NCI-H82 (cell line): ENCODE results near the gene MAP4.
"Not testable (repeated sequence)": the region's sequence is repeated elsewhere in the genome, so short reads cannot be mapped to it uniquely, and the experiment has no call there.

ENCODE experiments used
- DNase-seq: peaks from one replicate; lab custom pipeline; 2025; lab: John Stamatoyannopoulos, UW

MAP4 gene

DNA sequence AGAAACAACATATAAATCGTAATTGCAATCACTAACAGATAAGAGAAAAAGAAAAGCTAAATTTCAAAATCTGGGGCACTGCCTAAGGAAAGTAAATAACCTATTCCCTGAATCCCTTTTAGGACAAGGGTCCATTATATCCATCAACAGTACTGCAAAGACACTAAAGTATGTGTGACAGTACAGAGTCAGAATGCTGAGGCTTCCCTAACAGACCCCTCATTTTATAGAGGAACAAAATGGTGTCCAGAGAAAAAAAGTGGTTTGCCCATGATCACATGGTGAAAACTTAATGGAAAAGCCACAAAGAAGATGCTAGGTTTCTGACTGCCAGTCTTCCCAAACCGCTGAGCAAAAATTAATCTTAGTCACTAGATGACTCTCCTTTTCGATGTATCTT is 119.5 kb downstream of the MAP4 start:
- no peak for DNase-seq

DNA sequence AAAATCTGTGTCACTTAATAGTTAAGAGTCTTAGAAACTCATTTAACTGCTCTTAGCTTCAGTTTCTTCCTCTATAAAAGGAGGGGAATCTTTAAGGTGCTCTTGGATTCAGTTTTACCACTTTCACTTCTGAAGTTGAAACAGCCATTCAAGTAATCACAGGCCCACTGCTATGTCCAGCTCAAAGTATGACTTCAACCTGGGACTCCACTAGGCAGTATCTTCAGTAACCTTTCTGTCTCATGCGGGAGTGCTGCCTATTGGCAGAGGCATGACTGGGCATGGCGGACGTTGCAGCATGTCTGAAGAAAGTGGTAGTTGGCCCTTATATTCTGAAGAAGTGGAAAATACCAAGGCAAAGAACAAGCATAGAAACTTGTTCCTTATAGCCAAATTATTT is 121.0 kb downstream of the MAP4 start:
- DNase-seq = no peak

DNA sequence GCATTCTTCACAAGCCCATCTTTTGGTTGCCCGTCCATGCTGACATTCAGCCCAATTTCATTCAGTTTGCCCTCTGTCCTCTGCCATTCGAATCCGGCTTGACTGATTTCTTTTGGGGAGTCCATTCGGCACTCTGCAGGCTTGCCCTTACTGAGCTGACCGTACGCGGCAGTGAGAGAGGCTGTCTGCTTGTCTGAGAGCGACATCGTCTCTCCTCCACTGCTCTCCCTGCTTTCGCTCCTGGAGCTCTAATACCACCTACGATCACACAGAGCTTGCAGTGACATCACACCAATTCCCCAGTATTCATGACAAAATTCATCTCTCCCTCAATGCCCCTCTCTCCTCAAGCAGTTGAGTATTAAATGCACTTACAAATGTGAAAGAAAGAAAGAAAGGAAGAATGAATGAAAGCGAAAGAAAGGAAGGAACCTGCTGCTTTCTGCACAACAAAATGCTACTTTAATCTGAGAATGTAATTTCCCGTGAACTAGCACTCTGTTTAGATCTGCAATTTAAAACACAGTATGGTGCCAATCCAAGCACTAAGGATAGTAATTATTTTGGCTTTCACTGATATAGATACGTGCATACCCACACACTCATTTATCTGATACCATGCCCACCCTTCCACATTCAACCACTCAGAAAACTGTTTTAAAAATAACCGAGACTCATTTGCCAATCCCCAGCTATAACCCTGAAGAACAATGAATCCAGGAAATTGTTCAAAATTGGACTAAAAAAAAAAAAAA is 123.8 kb downstream of the MAP4 start:
- no peak for DNase-seq

DNA sequence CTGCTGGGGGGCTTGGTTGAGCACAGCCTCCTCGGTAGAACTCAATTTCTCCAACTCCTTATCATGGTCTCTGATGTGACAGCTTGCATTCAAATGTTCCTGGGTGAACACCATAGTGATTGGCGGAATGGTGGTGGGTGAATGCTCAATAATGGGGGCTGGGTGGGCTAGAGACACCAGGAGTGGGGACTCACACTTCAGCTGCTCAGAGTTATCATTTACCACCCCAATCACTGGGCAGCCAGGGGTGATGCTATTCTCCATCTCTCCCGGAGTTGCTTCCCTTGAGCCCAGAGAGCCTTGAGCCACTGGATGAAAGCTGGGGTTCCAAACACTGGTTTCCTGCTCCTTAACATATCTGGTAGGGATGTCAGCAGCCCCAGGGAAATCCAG is 124.6 kb downstream of the MAP4 start:
- no peak for DNase-seq

DNA sequence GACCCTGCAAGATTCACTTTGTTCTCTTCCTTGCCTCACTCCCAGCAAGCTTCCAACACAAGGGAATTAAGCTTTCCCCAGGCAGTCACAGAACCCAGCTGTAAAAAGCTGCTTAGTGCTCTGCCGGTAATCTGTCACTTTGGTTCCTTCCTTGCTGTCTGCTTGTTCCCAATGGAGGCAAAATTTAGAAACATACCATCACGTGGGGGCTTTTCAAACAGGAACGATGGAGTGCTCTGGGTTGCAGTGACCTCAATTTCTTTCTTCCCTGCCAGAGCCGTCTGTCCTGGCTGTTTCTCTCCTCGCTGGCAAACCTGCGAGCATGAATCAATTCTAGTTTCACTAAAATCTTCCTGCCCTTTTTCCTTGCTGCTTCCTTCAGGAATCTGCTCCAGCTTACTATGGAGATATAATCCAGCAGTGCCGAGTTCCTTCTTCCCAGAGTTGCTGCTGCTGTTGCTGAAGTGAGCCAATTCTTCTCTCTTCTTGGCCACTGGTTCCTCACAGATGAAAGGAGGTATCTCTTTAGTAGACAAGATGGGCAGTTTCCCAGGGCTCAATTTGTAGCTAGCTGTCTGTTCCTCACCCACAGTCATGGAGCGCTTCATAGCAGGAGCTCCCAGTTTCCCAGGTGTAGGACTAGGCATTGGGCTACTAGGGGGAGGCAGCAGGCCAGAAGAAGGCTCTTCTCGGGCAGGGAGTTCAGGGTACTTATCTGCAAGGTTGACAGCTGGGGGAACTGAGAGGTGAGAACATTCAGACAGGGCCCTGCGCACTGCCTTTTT is 125.2 kb downstream of the MAP4 start:
- peak; percentile 94 for DNase-seq

DNA sequence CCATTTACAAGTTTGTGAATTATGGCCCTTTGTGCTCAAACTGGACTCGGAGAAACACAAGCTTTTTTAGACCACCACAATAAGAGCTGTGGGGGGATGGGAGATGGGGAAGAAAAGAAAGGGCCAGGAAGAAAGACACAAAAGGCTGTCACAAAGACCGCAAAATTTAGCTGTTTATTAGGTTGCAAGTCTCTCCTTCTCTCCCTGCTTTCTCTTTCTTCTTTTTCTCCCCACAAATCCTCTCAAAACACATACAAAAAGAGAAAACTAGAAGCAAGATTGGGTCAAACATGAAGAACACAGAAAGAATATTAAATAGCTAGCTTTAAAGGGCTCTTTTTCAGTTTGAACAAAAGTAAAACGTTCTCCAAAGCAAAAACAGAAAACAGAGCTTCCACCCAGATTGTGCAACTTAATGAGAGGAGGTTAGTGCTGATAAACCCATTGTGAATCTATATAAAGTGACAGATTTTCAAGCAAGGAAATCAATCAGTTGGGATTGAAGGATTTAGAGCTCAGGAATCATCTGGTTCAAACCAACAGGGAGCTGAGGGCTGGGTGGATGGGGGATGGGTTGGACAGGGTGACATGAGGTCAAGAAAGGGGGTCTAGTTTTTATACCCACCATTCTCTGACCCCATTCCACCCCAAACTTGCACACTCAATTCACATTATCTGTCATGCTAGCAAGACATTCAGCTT is 125.9 kb downstream of the MAP4 start:
- peak; percentile 94 for DNase-seq

DNA sequence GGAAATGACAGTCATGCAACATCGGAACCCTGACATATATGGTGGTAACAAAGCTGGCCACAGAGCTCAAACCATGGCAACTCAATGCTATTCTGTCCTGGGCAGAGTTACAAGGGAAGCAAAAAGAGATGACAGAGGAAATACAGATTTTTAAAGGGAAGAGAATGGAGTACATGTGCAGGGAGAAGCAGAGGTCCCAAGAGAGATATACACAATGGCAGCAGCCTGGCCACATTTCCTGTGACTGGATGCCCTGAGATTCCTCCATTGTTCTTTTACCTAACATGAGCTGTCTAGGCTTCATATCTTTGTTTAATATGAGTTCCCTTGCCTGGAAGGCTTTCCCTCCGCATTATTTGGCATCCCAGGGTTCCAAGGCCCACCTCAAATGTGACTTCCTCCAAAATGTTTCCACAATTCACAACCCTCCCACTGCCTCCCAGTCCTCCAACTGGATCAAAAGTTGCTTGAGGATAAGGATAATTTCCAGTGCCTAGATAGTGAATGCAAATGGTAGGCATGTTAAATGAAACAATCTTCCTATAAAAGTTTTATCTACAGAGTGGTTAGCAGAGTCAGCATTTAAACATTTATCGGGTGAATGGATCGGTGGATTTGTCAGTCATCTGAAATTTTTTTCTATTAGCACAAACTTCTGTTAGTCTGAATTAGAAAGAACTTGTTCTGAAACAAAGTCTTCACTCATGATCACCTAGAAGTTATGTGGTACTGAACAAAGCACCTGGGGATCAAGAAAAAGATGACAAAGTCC is 127.0 kb downstream of the MAP4 start:
- no peak for DNase-seq

DNA sequence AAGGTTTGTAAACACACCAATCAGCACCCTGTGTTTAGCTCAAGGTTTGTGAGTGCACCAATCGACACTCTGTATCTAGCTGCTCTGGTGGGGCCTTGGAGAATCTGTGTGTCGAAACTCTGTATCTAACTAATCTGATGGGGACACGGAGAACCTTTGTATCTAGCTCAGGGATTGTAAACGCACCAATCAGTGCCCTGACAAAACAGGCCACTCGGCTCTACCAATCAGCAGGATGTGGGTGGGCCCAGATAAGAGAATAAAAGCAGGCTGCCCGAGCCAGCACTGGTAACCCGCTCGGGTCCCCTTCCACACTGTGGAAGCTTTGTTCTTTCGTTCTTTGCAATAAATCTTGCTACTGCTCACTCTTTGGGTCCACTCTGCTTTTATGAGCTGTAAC is 128.2 kb downstream of the MAP4 start:
- not testable (repeated sequence) for DNase-seq

DNA sequence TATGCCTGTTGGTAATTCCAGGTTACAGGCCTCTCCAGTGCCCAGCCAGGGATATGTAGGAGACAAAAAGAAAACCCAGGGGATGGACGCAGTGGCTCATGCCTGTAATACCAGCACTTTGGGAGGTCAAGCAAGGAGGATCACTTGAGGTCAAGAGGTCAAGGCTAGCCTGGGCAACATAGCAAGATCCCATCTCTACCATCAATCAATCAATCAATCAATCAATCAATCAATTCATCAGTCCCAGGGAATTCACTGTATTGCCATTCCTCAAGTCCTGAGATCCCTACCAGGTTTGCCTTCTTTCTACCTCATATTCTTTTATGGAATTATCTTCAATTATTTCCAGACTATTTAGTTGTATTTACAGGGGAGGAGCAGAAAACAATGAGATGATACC is 131.0 kb downstream of the MAP4 start:
- no peak for DNase-seq

DNA sequence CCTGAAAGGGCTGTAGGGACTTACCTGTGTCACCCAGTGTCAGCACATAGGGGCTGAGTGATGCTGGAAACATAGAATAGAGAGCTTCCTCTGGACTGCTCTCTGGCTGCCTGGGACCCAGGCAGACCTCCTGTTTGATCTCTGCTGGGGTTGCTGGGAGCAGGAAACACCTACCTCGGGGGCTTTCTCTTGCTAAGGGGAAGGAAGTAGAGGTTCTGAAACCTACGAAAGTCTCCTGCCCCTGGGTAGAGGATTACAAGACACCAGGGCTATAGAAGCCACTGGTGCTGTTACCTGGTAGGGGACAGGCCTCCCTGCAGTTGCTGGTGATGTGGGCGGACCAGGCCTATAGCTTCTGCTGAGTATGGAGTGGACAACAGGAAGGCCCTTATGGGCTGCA is 131.6 kb downstream of the MAP4 start:
- no peak for DNase-seq

DNA sequence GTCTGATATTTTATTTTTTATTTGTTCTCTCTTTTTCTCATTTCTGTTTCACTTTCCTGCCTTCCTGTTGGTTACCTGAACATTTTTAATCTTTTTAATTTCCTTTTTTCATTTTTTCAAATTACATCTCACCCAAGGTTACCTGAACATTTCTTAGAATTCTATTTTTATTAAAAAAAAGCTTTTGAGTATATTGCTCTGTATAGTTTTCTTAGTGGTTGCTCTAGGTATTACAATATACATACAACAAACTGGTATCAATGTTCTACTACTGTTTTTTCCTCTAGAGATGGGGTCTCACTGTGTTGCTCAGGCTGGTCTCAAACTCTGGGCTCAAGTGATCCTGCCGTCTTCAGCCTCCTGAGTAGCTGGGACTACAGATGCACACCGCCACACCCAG is 133.9 kb downstream of the MAP4 start:
- DNase-seq = no peak

DNA sequence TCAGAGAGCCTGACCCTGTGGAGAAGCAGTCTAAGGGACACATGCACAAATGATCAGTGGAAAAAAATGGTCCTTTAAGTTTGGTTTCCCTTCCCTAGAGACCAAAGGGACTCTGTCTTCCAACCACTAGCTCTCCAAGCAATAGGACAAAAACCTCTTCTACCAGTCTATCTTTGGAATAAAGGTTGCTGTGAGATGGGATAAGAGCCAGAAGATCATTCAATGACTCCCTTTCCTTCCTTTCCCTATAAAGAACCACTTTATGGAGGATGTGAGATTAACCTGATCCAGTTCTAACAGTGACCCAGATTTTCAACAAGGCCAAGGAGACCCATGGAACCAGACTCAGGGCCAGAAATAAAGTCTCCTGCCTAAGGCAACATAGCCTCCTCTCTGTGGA is 138.5 kb downstream of the MAP4 start:
- DNase-seq = no peak

DNA sequence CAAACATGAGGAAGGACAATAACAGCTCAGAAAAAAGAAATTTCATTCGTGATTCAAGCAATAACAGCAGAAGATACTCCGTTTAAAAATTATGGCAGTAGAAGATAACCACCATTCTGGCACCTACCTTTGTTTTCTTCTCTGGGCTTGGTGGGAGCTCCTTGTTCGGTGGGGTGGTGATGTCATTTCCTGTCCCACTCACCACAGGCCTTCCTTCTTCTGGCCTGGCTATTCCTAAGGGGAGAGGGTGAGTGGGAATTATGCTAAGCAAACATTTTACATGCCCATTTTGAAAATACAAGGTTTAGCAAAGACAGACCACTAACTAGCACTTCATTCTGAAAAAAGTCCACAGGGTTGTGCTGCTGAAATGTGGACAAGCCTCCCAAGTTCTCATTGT is 138.9 kb downstream of the MAP4 start:
- no peak for DNase-seq

DNA sequence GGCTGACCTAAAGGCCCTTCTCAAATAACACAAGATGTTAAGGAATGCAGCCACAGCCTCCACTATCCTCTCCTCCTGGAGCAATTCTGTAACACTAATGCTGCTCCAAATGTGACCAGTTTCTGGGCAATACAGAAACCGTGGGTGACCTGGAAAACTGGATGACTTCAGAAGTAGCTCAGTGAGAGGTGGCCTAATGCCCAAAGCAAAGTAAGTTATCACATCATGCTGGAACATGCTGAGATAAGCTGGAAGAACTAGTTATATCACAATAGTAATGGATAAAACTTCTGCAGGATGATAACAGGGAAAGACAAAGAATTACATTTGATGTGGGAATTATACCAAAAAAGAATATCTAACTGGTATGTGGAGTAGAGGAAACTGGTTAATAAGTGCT is 141.3 kb downstream of the MAP4 start:
- DNase-seq = no peak

DNA sequence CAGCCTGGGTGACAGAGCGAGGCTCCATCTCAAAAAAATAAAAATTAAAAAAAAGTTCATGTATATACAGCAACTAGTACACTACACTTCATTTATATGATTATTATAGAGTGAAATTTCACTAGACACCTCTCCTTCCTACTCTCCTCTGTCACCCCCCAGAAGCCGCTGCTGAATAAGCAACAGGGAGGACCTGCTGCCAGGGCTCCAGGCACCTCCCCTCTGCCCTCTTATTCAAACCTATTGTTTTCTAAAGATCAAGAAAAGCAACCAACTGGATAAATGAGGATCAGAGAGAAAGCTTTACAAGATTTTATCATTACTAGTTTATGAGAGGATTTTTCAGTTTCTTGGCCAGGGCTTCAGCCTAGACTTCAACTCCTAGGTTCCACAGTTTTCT is 141.8 kb downstream of the MAP4 start:
- DNase-seq = no peak

DNA sequence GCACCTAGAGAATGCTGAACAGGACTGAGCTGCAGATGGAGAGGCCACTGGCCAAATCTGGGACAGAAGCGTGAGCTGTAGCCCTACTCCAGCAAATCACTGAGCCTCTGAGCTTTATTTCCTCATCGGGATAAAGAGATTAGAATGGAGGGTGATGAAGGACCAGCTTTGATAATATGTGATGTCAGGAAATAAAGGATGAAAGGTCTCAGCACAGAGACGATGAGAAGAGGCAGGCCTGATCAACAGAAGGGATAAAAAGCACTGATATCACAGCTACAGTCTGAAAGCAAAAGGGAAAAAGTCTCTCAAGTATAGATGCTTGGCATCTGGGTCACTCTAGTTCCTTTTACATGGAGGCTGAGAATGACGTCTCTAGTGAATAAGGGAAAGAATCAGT is 143.3 kb downstream of the MAP4 start:
- peak; percentile 71 for DNase-seq

DNA sequence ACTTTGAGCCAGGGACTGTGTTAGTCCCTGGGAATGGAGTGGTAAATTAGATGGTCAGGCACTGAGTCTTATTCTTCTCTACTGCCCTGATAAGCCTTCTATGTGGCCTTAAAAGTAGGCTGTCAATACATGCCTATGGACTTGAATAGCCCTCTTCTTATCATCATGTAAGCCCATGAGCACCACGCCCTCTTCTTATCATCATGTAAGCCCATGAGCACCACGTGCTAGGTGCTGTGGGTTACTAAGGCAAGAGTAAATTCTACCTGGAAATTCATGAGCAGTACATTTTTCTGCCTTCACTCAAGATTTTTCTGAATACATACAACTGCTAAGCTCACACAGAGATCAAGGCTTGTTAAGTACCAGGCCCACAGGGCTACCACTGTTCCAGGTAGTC is 144.8 kb downstream of the MAP4 start:
- DNase-seq = no peak

DNA sequence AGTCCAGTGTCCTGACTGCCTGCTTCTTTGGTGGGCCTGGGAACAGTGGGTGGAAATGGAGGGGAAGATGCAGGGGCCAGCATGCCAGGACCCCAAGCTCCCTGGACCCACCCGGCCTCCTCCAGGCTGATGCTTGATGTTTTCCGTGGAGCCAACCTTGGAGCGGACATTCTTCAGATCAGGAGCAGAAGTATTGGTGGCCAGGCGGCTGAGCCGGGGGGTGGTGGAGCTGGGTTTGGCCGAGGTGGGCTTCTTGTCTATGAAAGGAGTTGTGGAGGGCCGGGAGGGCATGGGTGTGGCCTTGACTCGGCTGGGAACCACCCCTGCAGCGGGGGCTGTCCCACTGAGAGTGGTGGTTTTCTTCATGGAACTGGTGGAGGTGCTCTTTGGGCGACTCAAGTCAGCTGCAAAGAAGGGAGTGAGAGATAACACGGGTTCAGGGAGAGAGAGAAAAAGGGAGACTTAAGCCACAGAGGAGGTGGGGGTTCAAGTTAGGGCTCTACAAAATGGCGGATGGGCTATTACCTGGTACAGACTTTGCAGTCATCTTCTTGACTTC is 145.4 kb downstream of the MAP4 start:
- DNase-seq = no peak

DNA sequence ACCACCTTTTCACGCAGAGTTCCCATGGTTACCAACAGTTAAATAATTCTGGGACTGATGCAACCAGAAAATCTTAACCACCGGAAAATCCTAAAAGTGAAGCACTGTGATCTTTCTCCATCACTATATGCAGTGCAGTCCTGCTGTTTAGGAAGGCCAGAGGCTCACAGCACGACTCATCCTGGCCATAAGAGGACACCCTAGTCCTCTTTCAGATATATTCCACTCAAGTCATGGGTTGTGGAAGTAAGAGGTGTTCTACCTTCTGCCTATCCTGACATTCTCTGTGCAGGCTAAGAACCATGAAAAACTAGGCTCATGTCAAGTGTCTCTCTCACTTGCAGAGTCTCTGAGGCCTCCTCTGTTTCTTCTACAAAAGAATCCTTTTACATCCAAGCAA is 146.1 kb downstream of the MAP4 start:
- DNase-seq = no peak

DNA sequence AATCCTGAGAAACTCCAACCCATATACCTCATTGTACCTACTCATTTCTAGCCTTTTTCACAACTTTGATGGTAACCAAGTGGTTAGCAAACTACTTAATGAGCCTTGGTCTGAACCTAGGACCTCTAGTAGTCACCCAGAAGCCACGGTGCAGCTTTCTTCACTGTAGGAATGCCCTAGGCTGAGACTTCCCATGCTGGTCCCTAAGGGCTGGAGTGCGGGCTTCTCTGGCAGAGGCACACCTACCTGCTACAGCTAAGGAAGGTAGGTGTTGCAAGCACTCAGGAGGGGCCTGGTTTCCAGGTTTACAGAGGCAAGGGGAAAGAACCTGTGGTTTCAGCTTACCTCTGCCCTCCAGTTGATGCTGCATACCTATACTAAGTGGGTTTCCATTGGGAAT is 147.9 kb downstream of the MAP4 start:
- DNase-seq = no peak

DNA sequence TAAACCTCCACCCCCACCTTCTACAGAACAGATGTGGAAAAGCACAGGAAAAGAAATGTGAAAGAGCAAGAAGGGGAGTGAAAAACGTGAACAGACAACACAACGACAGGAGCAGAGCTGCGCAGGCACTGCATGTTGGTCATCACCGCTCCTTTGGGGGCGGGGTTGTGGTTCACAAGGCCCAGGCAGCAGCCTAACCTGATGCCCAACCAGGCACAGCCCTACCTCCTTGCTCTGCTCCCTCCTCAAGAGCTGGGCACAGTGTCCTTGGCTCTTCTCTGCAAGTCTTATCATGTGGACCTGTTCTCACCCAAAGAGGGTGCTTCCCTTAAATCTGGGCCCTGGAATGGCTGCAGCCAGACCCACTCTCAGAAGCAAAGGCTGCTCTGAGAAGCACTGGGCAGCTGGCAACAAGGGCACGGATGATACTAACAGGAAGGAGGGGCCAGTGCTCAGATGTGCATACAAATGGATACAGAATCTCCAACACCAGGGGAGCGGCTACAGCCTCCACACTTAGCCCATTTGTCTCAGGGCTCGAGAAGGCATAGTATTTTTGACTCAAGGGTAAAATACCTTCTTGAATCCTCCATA is 148.7 kb downstream of the MAP4 start:
- no peak for DNase-seq

DNA sequence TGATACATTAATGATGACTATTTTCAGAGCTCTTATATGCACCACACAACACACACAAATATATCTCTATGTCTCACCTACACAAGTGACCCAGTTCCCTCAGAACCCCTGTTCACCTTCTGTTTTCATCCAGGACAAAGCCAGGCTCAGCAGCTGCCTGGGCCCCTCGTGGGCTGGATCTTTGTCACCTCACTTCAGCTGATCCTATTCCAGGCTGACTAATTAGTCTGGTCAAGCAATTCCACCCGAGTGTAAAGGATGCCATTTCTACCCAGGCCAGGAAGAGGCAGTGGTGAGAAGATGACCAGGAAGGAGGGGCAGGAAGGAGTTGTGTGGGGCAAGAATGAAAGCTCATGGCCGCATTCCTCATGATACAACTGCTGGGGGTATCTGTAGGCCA is 151.0 kb downstream of the MAP4 start:
- DNase-seq = peak; percentile 24
